Uterus (tissue), 4 donors: ENCODE results near the gene LHFPL6. TPM values are rescaled to one million over a fixed set of nuclear protein-coding genes. Genes with fewer than 3 reads are reported as not detected.
"Not testable (repeated sequence)": the region's sequence is repeated elsewhere in the genome, so short reads cannot be mapped to it uniquely, and the experiment has no call there.

ENCODE experiments used
- DNase-seq, 2 donors: peaks; one replicate each; pipeline ENCODE4 v3.0.0-alpha.2; 2019 to 2020
- H3K27ac ChIP-seq, 2 donors: fragments of 200-600 bp; sonication (generic); 1 replicate in 1 of 2; 2 replicates in 1 of 2; pipeline ENCODE4 v1.5.1; 2016 to 2018
- H3K27me3 ChIP-seq, 2 donors: fragments of 200-600 bp; sonication (generic); one replicate each; pipeline ENCODE4 v1.5.1; 2018 to 2019; ENCODE audit warnings: control low read depth in 1 of 2
- H3K36me3 ChIP-seq, 2 donors: fragments of 200-600 bp; sonication (generic); one replicate each; pipeline ENCODE4 v1.5.1; 2019; ENCODE audit warnings: control low read depth in 1 of 2
- H3K4me1 ChIP-seq, 2 donors: fragments of 200-600 bp; sonication (generic); one replicate each; pipeline ENCODE4 v1.5.1; 2018 to 2019; ENCODE audit warnings: control low read depth in 1 of 2
- H3K4me3 ChIP-seq, 2 donors: fragments of 200-600 bp; sonication (generic); 1 replicate in 1 of 2; 2 replicates in 1 of 2; pipeline ENCODE4 v1.5.1; 2018 to 2019; ENCODE audit warnings: mild to moderate bottlenecking in 1 of 2
- H3K9me3 ChIP-seq, 2 donors: fragments of 200-600 bp; sonication (generic); one replicate each; pipeline ENCODE4 v1.5.1; 2019; ENCODE audit warnings: control low read depth in 1 of 2
- POLR2A ChIP-seq, 2 donors: fragments of 450-650 bp; IDR thresholded peaks; one replicate each; pipeline ENCODE4 v1.6.1; 2016; ENCODE audit warnings: antibody characterized with exemption in 2 of 2, mild to moderate bottlenecking in 1 of 2, moderate library complexity in 1 of 2
- intact Hi-C: fragments of 100-400 bp; cut with DNase I; formaldehyde crosslinking; loops from one replicate; pipeline ENCODE4 v1.15.1; 2023; ENCODE audit warnings: low total_unique reads
- total RNA-seq, 4 donors: library from RNA; depleted of rRNA in 3 of 4; stranded (reverse); fragments of >200 nt in 3 of 4; gene quantifications; one replicate each; pipeline versions ENCODE4 v1.1.0 to v1.2.4, GENCODE V29; 2014 to 2023
- TF ChIP-seq, protein P1 (sequence below), 4 experiments: fragments of 200-600 bp in 2 of 4; fragments of 450-650 bp in 2 of 4; sonication (generic) in 2 of 4; IDR thresholded peaks; one replicate each; pipeline ENCODE4 v1.5.1; 2016 to 2019; ENCODE audit warnings: antibody characterized with exemption in 4 of 4, mild to moderate bottlenecking in 2 of 4, moderate library complexity in 1 of 4
- donor health status: DM: yes; HTN: yes; CAD: no.

LHFPL6 gene
- total RNA-seq, 4 donors from 2014 or later = 37.9 to 105 (median 86.8) TPM

DNA sequence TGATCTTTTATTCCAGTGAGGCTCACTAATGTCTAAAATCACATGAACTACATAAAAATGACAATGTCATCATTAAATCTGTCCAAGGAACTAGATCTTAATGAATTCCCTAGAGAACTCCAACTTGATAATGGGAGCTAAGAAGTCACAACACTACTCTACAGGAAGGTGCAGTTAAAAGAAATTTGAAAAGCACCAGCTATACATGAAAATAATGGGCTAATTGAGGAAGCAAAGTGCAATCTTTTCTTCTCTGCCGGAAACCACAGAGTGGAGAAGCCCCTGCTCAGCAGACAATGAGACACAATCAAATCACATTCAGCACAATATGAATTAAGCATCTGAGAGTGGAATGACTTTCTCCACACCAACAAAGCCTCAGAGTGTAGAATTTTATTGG is 261.7 kb downstream of the LHFPL6 start:
- Histone ChIP-seq H3K4me1 (no peaks in the 10 kb centered on the region), H3K27ac (no peak overlapping the region), H3K36me3 (no peaks in the 10 kb centered on the region), H3K27me3 (no peaks in the 10 kb centered on the region), H3K4me3 (no peak overlapping the region), H3K9me3 (no peaks in the 10 kb centered on the region)
- TF ChIP-seq POLR2A (IDR thresholded peaks at IDR 0.05) = no peak
- TF ChIP-seq, protein P1, sequence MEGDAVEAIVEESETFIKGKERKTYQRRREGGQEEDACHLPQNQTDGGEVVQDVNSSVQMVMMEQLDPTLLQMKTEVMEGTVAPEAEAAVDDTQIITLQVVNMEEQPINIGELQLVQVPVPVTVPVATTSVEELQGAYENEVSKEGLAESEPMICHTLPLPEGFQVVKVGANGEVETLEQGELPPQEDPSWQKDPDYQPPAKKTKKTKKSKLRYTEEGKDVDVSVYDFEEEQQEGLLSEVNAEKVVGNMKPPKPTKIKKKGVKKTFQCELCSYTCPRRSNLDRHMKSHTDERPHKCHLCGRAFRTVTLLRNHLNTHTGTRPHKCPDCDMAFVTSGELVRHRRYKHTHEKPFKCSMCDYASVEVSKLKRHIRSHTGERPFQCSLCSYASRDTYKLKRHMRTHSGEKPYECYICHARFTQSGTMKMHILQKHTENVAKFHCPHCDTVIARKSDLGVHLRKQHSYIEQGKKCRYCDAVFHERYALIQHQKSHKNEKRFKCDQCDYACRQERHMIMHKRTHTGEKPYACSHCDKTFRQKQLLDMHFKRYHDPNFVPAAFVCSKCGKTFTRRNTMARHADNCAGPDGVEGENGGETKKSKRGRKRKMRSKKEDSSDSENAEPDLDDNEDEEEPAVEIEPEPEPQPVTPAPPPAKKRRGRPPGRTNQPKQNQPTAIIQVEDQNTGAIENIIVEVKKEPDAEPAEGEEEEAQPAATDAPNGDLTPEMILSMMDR (IDR thresholded peaks at IDR 0.05) = no peak
- no peak for DNase-seq
- intact Hi-C loops = no loop called here

GRCh38 chr13:39338114-39338513 is 264.9 kb downstream of the LHFPL6 start:
- intact Hi-C loops, H3K9me3 ChIP-seq, H3K27me3 ChIP-seq, H3K27ac ChIP-seq, DNase-seq, H3K4me1 ChIP-seq, H3K36me3 ChIP-seq, H3K4me3 ChIP-seq: not testable (repeated sequence)

- no peaks in the 10 kb centered on the region for H3K9me3 ChIP-seq
- no peak overlapping the region for H3K27ac ChIP-seq
- TF ChIP-seq, protein P1 (IDR thresholded peaks at IDR 0.05) = no peak
- TF ChIP-seq POLR2A (IDR thresholded peaks at IDR 0.05) = no peak
- no peaks in the 10 kb centered on the region for H3K4me1 ChIP-seq
- intact Hi-C loops = no loop called here
- DNase-seq = no peak
- H3K27me3 ChIP-seq = no peaks in the 10 kb centered on the region
- H3K4me3 ChIP-seq = no peak overlapping the region
- no peaks in the 10 kb centered on the region for H3K36me3 ChIP-seq
Observed at GRCh38 chr13:39336937-39337336, 266.1 kb downstream of the LHFPL6 start.

GRCh38 chr13:39336207-39336606 is 266.8 kb downstream of the LHFPL6 start:
- H3K27me3 ChIP-seq = no peaks in the 10 kb centered on the region
- no peak for DNase-seq
- TF ChIP-seq, protein P1 (IDR thresholded peaks at IDR 0.05) = no peak
- no peak for TF ChIP-seq POLR2A (IDR thresholded peaks at IDR 0.05)
- H3K27ac ChIP-seq = no peak overlapping the region
- H3K4me3 ChIP-seq = no peak overlapping the region
- intact Hi-C loops = no loop called here
- no peaks in the 10 kb centered on the region for H3K36me3 ChIP-seq
- no peaks in the 10 kb centered on the region for H3K4me1 ChIP-seq
- no peaks in the 10 kb centered on the region for H3K9me3 ChIP-seq

GRCh38 chr13:39335721-39336120 is 267.3 kb downstream of the LHFPL6 start:
- no peak overlapping the region for H3K4me3 ChIP-seq
- no peak for TF ChIP-seq POLR2A (IDR thresholded peaks at IDR 0.05)
- TF ChIP-seq, protein P1 (IDR thresholded peaks at IDR 0.05) = no peak
- H3K27ac ChIP-seq = no peak overlapping the region

GRCh38 chr13:39330504-39330903 is 272.5 kb downstream of the LHFPL6 start:
- no peak overlapping the region for H3K27ac ChIP-seq
- DNase-seq = no peak
- no peaks in the 10 kb centered on the region for H3K4me1 ChIP-seq
- no peaks in the 10 kb centered on the region for H3K27me3 ChIP-seq
- TF ChIP-seq POLR2A (IDR thresholded peaks at IDR 0.05) = no peak
- TF ChIP-seq, protein P1 (IDR thresholded peaks at IDR 0.05) = no peak
- intact Hi-C loops = no loop called here
- H3K4me3 ChIP-seq = no peak overlapping the region
- H3K36me3 ChIP-seq = no peaks in the 10 kb centered on the region
- H3K9me3 ChIP-seq = no peaks in the 10 kb centered on the region

More at GRCh38 chr13:39335721-39336120, 267.3 kb downstream of the LHFPL6 start:
- intact Hi-C loops = no loop called here
- Histone ChIP-seq H3K27me3 (no peaks in the 10 kb centered on the region), H3K9me3 (no peaks in the 10 kb centered on the region), H3K36me3 (no peaks in the 10 kb centered on the region), H3K4me1 (no peaks in the 10 kb centered on the region)
- no peak for DNase-seq
